K562 (cell line): Measurements from ENCODE around the gene EPC2. TPM values are rescaled to one million over a fixed set of nuclear protein-coding genes. Genes with fewer than 3 reads are reported as not detected.
"Not testable (repeated sequence)": the region's sequence is repeated elsewhere in the genome, so short reads cannot be mapped to it uniquely, and the experiment has no call there.

Experiments used
- ATAC-seq: fragments of 200-7000 bp; cut with Tn5 transposase; 3 replicates; pipeline ENCODE4 v1.9.1; 2020; ENCODE audit warnings: moderate library complexity
- BruUV-seq: library from RNA; stranded (reverse); fragments of 400-500 nt; replicated peaks from 2 replicates; lab custom pipeline; 2021; lab: Mats Ljungman, UMichigan
- CTCF ChIA-PET: fragments of 300-600 bp; formaldehyde crosslinking; extraction: SDS; loops from one replicate; lab custom pipeline; 2021; ENCODE audit warnings: low intra/inter-chr PET ratio; lab: Yijun Ruan, JAX
- POLR2A ChIA-PET: fragments of 300-600, 350-650 bp; sonication (Branson Sonifier 250); formaldehyde crosslinking; extraction: SDS; loops from one replicate; lab custom pipeline; 2021; ENCODE audit warnings: antibody characterized with exemption, inconsistent platforms; lab: Yijun Ruan, JAX
- DNase-seq, 4 experiments: peaks; one replicate each; pipeline versions ENCODE4 v3.0.0 to v3.0.0-alpha.2; 2011 to 2018; ENCODE audit warnings: low spot score in 3 of 4, mixed read lengths in 3 of 4; ENCODE audit errors: extremely low read depth in 1 of 4
- FAIRE-seq: peaks from 2 replicates; lab custom pipeline; 2011; peaks lifted over from hg19 to GRCh38; lab: Jason Lieb, UNC
- H2AFZ ChIP-seq: 2 replicates; pipeline ENCODE4 v1.6.0; 2011; ENCODE audit warnings: low read depth, low read length, control low read depth, inconsistent platforms
- H3K27ac ChIP-seq: fragments of 200-600 bp; 3 replicates; pipeline ENCODE4 v1.8.0; 2011; ENCODE audit warnings: low read depth, mild to moderate bottlenecking, control low read depth, inconsistent platforms, low read length, moderate library complexity, mixed read lengths; ENCODE audit errors: extremely low read depth
- H3K27me3 ChIP-seq, 2 experiments: fragments of 300-600 bp in 1 of 2; 2 replicates in 1 of 2; 3 replicates in 1 of 2; pipeline versions ENCODE4 v1.6.0 to v1.8.0; 2011; ENCODE audit warnings: inconsistent platforms in 2 of 2, low read length in 2 of 2, mild to moderate bottlenecking in 1 of 2, mixed read lengths in 1 of 2, moderate library complexity in 1 of 2; ENCODE audit not compliant: control insufficient read depth in 2 of 2, insufficient read depth in 2 of 2
- H3K36me3 ChIP-seq: fragments of 300-600 bp; 3 replicates; pipeline ENCODE4 v1.8.0; 2011; ENCODE audit warnings: mild to moderate bottlenecking, low read length, inconsistent platforms; ENCODE audit not compliant: control insufficient read depth, insufficient read depth
- H3K4me1 ChIP-seq, 2 experiments: fragments of 200-600 bp in 1 of 2; replicated peaks in 1 of 2; 2 replicates in 1 of 2; 3 replicates in 1 of 2; pipeline versions ENCODE4 v1.5.1 to v1.8.0; 2011; ENCODE audit warnings: inconsistent platforms in 2 of 2, low read length in 2 of 2, mild to moderate bottlenecking in 1 of 2, mixed read lengths in 1 of 2, moderate library complexity in 1 of 2; ENCODE audit not compliant: control insufficient read depth in 2 of 2, insufficient read depth in 2 of 2
- H3K4me2 ChIP-seq: 2 replicates; pipeline ENCODE4 v1.6.1; 2011; ENCODE audit warnings: low read length, control low read depth, inconsistent platforms, mixed read lengths; ENCODE audit not compliant: insufficient read depth
- H3K4me3 ChIP-seq: fragments of 200-600 bp; sonication (generic), shearing (Covaris generic); 2 replicates; pipeline ENCODE4 v1.5.1; 2016; ENCODE audit warnings: control low read depth, inconsistent platforms
- H3K79me2 ChIP-seq: fragments of 200-600 bp; 3 replicates; pipeline ENCODE4 v1.8.0; 2011; ENCODE audit warnings: low read length, inconsistent platforms; ENCODE audit not compliant: control insufficient read depth, insufficient read depth
- H3K9ac ChIP-seq, 2 experiments: 2 replicates each; pipeline versions ENCODE4 v1.6.0 to v1.6.1; 2011; ENCODE audit warnings: low read depth in 2 of 2, low read length in 2 of 2, control low read depth in 1 of 2, inconsistent platforms in 1 of 2, mild to moderate bottlenecking in 1 of 2, mixed read lengths in 1 of 2; ENCODE audit not compliant: insufficient read depth in 1 of 2
- H3K9me1 ChIP-seq: one replicate; pipeline ENCODE4 v1.6.0; 2011; ENCODE audit warnings: inconsistent platforms, mild to moderate bottlenecking, low read length, moderate library complexity; ENCODE audit not compliant: control insufficient read depth, insufficient read depth
- H3K9me3 ChIP-seq: replicated peaks from 2 replicates; pipeline ENCODE4 v1.5.1; 2011; ENCODE audit warnings: low read depth, low read length, inconsistent platforms; ENCODE audit not compliant: control insufficient read depth, insufficient read depth
- H4K20me1 ChIP-seq: replicated peaks from 2 replicates; pipeline ENCODE4 v1.6.1; 2011; ENCODE audit warnings: low read length, inconsistent platforms, mixed read lengths; ENCODE audit not compliant: control insufficient read depth, insufficient read depth
- ATF1 ChIP-seq, 2 experiments: fragments of 450-650 bp in 1 of 2; IDR thresholded peaks; 2 replicates each; pipeline ENCODE4 v1.6.1; 2016; ENCODE audit warnings: missing compliant biosample characterization in 1 of 2, missing genetic modification characterization in 1 of 2
- BACH1 ChIP-seq: fragments of 200-800 bp; sonication (Bioruptor generic); IDR thresholded peaks from 2 replicates; pipeline ENCODE4 v1.6.1; 2016; ENCODE audit warnings: missing genetic modification characterization, missing compliant biosample characterization
- CCNT2 ChIP-seq: IDR thresholded peaks from 2 replicates; pipeline ENCODE4 v1.6.1; 2011; ENCODE audit warnings: borderline replicate concordance, low read depth, mild to moderate bottlenecking, moderate library complexity, mixed read lengths, low read length; ENCODE audit not compliant: insufficient read length; ENCODE audit errors: extremely low read depth
- EHMT2 ChIP-seq: fragments of 450-650 bp; IDR thresholded peaks from 2 replicates; pipeline ENCODE4 v1.6.1; 2018; ENCODE audit warnings: antibody characterized with exemption
- ELK1 ChIP-seq: sonication (generic); formaldehyde crosslinking; IDR thresholded peaks from 2 replicates; pipeline ENCODE4 v1.8.1; 2022; ENCODE audit warnings: missing genetic modification reagents
- HNRNPH1 ChIP-seq: fragments of 200-400 bp; formaldehyde crosslinking; optimal IDR thresholded peaks from 2 replicates; pipeline ENCODE3; 2017; ENCODE audit warnings: low read depth, mild to moderate bottlenecking, low read length, moderate library complexity
- KAT8 ChIP-seq: fragments of 450-650 bp; IDR thresholded peaks from 2 replicates; pipeline ENCODE4 v1.6.1; 2016; ENCODE audit warnings: low read depth, mild to moderate bottlenecking
- POLR2AphosphoS5 ChIP-seq: IDR thresholded peaks from 2 replicates; pipeline ENCODE4 v1.6.1; 2011; ENCODE audit warnings: mild to moderate bottlenecking, low read depth, low read length, moderate library complexity; ENCODE audit not compliant: control insufficient read depth, insufficient read depth
- ZNF146 ChIP-seq: IDR thresholded peaks from one replicate; pipeline ENCODE4 v1.6.1; 2018; ENCODE audit warnings: missing compliant biosample characterization; ENCODE audit not compliant: unreplicated experiment
- WGBS: fragments of 100-300 bp; shearing (Covaris generic); methylation state at CpG from one replicate; pipeline ENCODE4 v1.1.6; 2016; ENCODE audit warnings: low coverage, mixed read lengths; ENCODE audit not compliant: insufficient coverage; ENCODE audit errors: missing lambda C conversion rate; 5-methylcytosine and 5-hydroxymethylcytosine counted together
- in situ Hi-C: fragments of 300-500 bp; cut with MboI; formaldehyde crosslinking; loops from 4 replicates; pipeline ENCODE4 v1.15.0; 2018; ENCODE audit warnings: inconsistent platforms, mixed read lengths
- intact Hi-C: fragments of 100-400 bp; cut with micrococcal nuclease; formaldehyde crosslinking; loops from 2 replicates; pipeline ENCODE4 v1.14.2; 2022
- polyA plus RNA-seq, 8 experiments: library from polyadenylated mRNA; depleted of rRNA in 4 of 8; stranded (reverse) in 5 of 8; unstranded in 3 of 8; fragments of >200 nt; fragmentation: Nextera tagmentation in 2 of 8; fragmentation: Illumina TruSeq in 1 of 8; extraction: Ambion mirVana in 2 of 8; extraction: Trizol in 1 of 8; gene quantifications; 2 replicates each; pipeline versions ENCODE4 v1.2.1 to v1.2.3, GENCODE V29; 2011 to 2014; ENCODE audit warnings: inconsistent platforms in 1 of 8, missing spikeins in 1 of 8
- total RNA-seq, 7 experiments: library from RNA; depleted of rRNA in 6 of 7; stranded (reverse); fragments of >200 nt in 6 of 7; fragmentation: Illumina TruSeq in 2 of 7; extraction: Trizol in 2 of 7; gene quantifications; 2 replicates each; pipeline versions ENCODE4 v1.2.1 to v1.2.3, GENCODE V29; 2011 to 2021; ENCODE audit warnings: low replicate concordance in 1 of 7

Gene EPC2
- total and polyA plus RNA-seq, 9 of the 15 experiments (the other 6 are each of a cell fraction or from before 2014, with no cell fraction given): 7.0 to 35.8 (median 29.1) TPM

GRCh38 chr2:148790172-148790571 lies 145.6 kb downstream of the EPC2 start:
- H3K4me3 ChIP-seq, H3K9ac ChIP-seq, CTCF ChIA-PET, in situ Hi-C loops, H3K79me2 ChIP-seq, H3K27me3 ChIP-seq, DNase-seq, H3K4me2 ChIP-seq, intact Hi-C loops, H3K9me3 ChIP-seq, H3K27ac ChIP-seq, H3K9me1 ChIP-seq, H4K20me1 ChIP-seq, H2AFZ ChIP-seq, ATAC-seq, BruUV-seq, H3K4me1 ChIP-seq, FAIRE-seq: not testable (repeated sequence)
- TF ChIP-seq POLR2AphosphoS5 (peak; percentile 7; the same call in 1 of the 2 replicates), ZNF146 (CRISPR knock-in tag) (peak; percentile 72)
- peaks cover 16% of the 10 kb centered on the region; the same call in 2 of the 3 replicates for H3K36me3 ChIP-seq
- WGBS: 89% methylated on average over 5 of the region's 5 CpGs
- POLR2A ChIA-PET: interaction anchor here (1.2 to 2.4 kb wide), 2 partner anchors 11 to 25 kb away, joined by 4 to 11 read pairs; no protein-coding TSS in a partner anchor

GRCh38 chr2:148794558-148794957 lies 150.0 kb downstream of the EPC2 start:
- WGBS: 0% methylated on average over 2 of the region's 2 CpGs
- no peak overlapping the region for H3K9ac ChIP-seq
- TF ChIP-seq ATF1 (CRISPR knock-in tag; IDR thresholded peaks at IDR 0.05) (no peak), ATF1 (tag; IDR thresholded peaks at IDR 0.05) (no peak), KAT8 (no peak), BACH1 (tag) (no peak), EHMT2 (no peak), CCNT2 (no peak), HNRNPH1 (no peak), ELK1 (no peak)
- no TSS peak for BruUV-seq
- H3K79me2 ChIP-seq: no peaks in the 10 kb centered on the region
- no peaks in the 10 kb centered on the region for H4K20me1 ChIP-seq
- intact Hi-C loops: no loop called here
- H2AFZ ChIP-seq: no peak overlapping the region
- H3K4me1 ChIP-seq: no peaks in the 10 kb centered on the region
- H3K9me3 ChIP-seq: no peaks in the 10 kb centered on the region
- CTCF ChIA-PET: no interaction called here
- no peaks in the 10 kb centered on the region for H3K36me3 ChIP-seq
- in situ Hi-C loops: no loop called here
- no peak for DNase-seq
- H3K27me3 ChIP-seq: no peaks in the 10 kb centered on the region; a peak in 1 of 5 replicates
- H3K4me3 ChIP-seq: no peak overlapping the region
- H3K9me1 ChIP-seq: no peaks in the 10 kb centered on the region
- ATAC-seq: no peak
- H3K4me2 ChIP-seq: no peak overlapping the region
- FAIRE-seq: no peak
- POLR2A ChIA-PET: interaction anchor here (0.6 to 1.7 kb wide), 2 partner anchors 20 to 394 kb away, joined by 3 to 6 read pairs; no protein-coding TSS in a partner anchor
- H3K27ac ChIP-seq: no peak overlapping the region
